Gastroesophageal sphincter (tissue), 4 donors: Measurements from ENCODE around the gene ATOSB. TPM values are rescaled to one million over a fixed set of nuclear protein-coding genes. Genes with fewer than 3 reads are reported as not detected.
A peak's percentile ranks its signal among the peaks of the same experiment; 100 is the strongest.

Source experiments
- ATAC-seq: fragments of 150-250 bp; one replicate; pipeline ENCODE4 v1.9.1; 2016; ENCODE audit warnings: mild to moderate bottlenecking, moderate library complexity
- H3K27ac ChIP-seq, 4 donors: fragments of 200-600 bp; sonication (generic) in 3 of 4; 1 replicate in 3 of 4; 2 replicates in 1 of 4; pipeline ENCODE4 v1.5.1; 2016 to 2019
- H3K27me3 ChIP-seq: fragments of 200-600 bp; sonication (generic); one replicate; pipeline ENCODE4 v1.5.1; 2019
- H3K36me3 ChIP-seq, 2 donors: fragments of 200-600 bp; sonication (generic); one replicate each; pipeline ENCODE4 v1.5.1; 2019; ENCODE audit warnings: control low read depth in 1 of 2
- H3K4me1 ChIP-seq, 3 donors: fragments of 200-600 bp; sonication (generic); 1 replicate in 2 of 3; 2 replicates in 1 of 3; pipeline ENCODE4 v1.5.1; 2016 to 2019; ENCODE audit warnings: control low read depth in 2 of 3
- H3K4me3 ChIP-seq, 2 donors: fragments of 200-600 bp; sonication (generic); one replicate each; pipeline ENCODE4 v1.5.1; 2019; ENCODE audit warnings: mild to moderate bottlenecking in 1 of 2, moderate library complexity in 1 of 2
- H3K9me3 ChIP-seq, 3 donors: fragments of 200-600 bp; sonication (generic); one replicate each; pipeline ENCODE4 v1.5.1; 2017 to 2019; ENCODE audit warnings: control low read depth in 2 of 3
- EP300 ChIP-seq: sonication (generic); formaldehyde crosslinking; IDR thresholded peaks from one replicate; pipeline ENCODE4 v1.6.1; 2017; ENCODE audit warnings: antibody characterized with exemption, mild to moderate bottlenecking
- POLR2A ChIP-seq, 2 donors: fragments of 450-650 bp; IDR thresholded peaks; one replicate each; pipeline ENCODE4 v1.6.1; 2017; ENCODE audit warnings: antibody characterized with exemption in 2 of 2, mild to moderate bottlenecking in 2 of 2, moderate library complexity in 1 of 2
- POLR2AphosphoS5 ChIP-seq: sonication (generic); formaldehyde crosslinking; IDR thresholded peaks from one replicate; pipeline ENCODE4 v1.6.1; 2017; ENCODE audit warnings: antibody characterized with exemption
- WGBS, 2 donors: methylation state at CpG; one replicate each; pipeline ENCODE4 v1.1.5; 2018; ENCODE audit warnings: low coverage in 1 of 2; 5-methylcytosine and 5-hydroxymethylcytosine counted together
- total RNA-seq, 4 donors: library from RNA; depleted of rRNA; stranded (reverse); fragments of >200 nt; gene quantifications; one replicate each; pipeline ENCODE4 v1.1.0, GENCODE V29; 2016
- TF ChIP-seq, protein P1 (sequence below), 4 experiments: fragments of 200-600 bp in 2 of 4; fragments of 450-650 bp in 2 of 4; sonication (generic) in 1 of 4; IDR thresholded peaks; one replicate each; pipeline ENCODE4 v1.5.1; 2017 to 2019; ENCODE audit warnings: antibody characterized with exemption in 4 of 4, mild to moderate bottlenecking in 2 of 4, moderate library complexity in 2 of 4

The ATOSB gene
- total RNA-seq, 4 donors from 2014 or later: 13.4 to 32.6 (median 18.3) TPM

DNA sequence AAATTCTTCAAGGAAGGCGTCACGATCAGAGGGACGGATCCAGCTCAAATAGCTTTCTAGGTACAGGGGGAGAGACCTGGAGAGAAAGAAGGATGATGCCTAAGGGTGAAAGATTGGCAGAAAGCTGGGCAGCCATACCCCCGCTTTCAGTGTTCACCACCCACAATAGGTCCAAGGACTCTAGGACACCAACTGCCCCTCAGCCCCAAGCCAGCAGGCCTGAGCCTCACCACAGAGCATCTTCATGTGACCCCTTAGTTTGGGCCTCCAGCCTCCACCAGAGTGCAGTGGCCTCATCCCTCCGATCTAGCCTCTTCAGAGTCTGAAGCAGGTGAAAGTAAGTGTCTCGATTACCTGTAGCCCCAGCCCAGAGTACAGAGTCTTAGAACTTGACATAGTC is 41.5 kb downstream of the ATOSB start:
- 90 to 100% methylated on average over 1 to 5 of the region's 6 CpGs for WGBS, 2 donors
- no peak overlapping the region for H3K4me3 ChIP-seq
- H3K4me1 ChIP-seq: peaks cover 4 to 41% (median 27%) of the 10 kb centered on the region in 3 donors
- TF ChIP-seq POLR2AphosphoS5 (no peak), POLR2A (IDR thresholded peaks at IDR 0.05) (no peak), EP300 (no peak)
- TF ChIP-seq, protein P1, sequence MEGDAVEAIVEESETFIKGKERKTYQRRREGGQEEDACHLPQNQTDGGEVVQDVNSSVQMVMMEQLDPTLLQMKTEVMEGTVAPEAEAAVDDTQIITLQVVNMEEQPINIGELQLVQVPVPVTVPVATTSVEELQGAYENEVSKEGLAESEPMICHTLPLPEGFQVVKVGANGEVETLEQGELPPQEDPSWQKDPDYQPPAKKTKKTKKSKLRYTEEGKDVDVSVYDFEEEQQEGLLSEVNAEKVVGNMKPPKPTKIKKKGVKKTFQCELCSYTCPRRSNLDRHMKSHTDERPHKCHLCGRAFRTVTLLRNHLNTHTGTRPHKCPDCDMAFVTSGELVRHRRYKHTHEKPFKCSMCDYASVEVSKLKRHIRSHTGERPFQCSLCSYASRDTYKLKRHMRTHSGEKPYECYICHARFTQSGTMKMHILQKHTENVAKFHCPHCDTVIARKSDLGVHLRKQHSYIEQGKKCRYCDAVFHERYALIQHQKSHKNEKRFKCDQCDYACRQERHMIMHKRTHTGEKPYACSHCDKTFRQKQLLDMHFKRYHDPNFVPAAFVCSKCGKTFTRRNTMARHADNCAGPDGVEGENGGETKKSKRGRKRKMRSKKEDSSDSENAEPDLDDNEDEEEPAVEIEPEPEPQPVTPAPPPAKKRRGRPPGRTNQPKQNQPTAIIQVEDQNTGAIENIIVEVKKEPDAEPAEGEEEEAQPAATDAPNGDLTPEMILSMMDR (IDR thresholded peaks at IDR 0.05): no peak
- no peak overlapping the region for H3K27ac ChIP-seq
- ATAC-seq: no peak
- no peaks in the 10 kb centered on the region for H3K27me3 ChIP-seq
- no peaks in the 10 kb centered on the region for H3K9me3 ChIP-seq
- peaks cover 0 to 20% of the 10 kb centered on the region in 2 donors for H3K36me3 ChIP-seq

DNA sequence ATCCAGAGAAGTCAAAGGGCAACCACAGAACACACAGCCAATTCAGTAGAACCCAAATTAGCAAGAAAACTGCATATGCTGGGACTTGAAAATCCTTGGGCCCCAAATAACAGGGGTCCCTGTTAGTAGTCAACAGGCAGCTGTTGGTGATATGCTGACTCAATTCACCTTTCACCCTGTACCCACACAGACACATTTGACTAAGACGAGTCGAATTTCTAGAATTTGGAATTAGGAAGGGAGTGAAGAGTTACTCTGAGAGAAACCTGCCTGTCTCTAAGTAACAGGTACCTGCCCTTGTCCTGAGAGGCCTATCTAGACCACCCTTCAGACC is 42.4 kb downstream of the ATOSB start:
- H3K36me3 ChIP-seq: peaks cover 0 to 21% of the 10 kb centered on the region in 2 donors
- peak overlapping the region in 3 of 4 donors; percentile 99 to 100 (median 100) for H3K27ac ChIP-seq
- no peaks in the 10 kb centered on the region for H3K27me3 ChIP-seq
- peaks cover 4 to 41% (median 26%) of the 10 kb centered on the region in 3 donors for H3K4me1 ChIP-seq
- TF ChIP-seq POLR2AphosphoS5: no peak
- no peak for TF ChIP-seq POLR2A (IDR thresholded peaks at IDR 0.05)
- no peak for TF ChIP-seq EP300
- TF ChIP-seq, protein P1 (IDR thresholded peaks at IDR 0.05): no peak
- H3K9me3 ChIP-seq: no peaks in the 10 kb centered on the region
- ATAC-seq: no peak
- WGBS, 2 donors: 100% methylated on average over 1 of the region's 2 CpGs; no CpG with 5 or more reads in 1 of the 2 donors
- H3K4me3 ChIP-seq: peak overlapping the region in 1 of 2 donors; percentile 94

DNA sequence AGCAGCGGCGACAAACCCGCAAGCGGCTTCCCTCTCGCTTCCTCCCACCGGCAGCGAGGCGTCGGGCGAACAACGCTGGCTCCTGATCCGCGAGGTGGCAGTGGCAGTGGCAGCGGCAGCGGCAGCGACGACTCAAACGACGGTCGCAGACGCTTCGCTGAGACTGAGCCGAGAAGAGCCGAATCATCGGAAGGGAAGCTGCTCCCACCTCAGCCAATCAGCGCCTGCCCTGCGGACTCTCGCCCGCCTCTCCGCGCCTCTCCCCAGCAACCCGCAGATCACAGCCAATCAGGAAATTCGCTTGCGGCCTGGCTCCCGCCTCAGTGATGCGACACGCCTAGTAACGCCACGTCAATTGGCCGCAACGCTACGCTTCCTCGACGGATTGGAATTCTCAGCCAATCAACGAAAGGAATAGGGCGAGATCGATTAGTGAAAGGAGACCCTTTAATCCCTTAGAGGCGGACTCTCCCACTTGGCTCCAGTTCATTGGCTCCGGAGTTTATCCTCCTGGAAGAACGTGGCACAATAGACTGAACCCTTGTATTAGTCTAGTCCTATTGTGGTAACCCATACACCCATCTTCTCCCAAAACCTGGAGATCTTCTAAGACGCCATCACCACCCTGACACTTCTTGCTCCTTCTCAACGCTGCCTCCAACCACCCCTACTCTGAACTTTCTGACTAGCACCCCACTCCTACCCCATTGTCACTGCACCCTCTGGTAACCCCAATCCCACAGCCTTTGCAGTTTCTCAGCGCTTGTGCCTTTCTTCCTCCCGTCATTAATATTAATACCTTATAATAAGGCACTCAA is 43.0 kb downstream of the ATOSB start, which contains the start of gene VCP:
Gene VCP (minus strand): TSS at position 165 of the 818 bp plus-strand sequence. CDS start 272 bp downstream, outside the sequence.
- H3K9me3 ChIP-seq: no peaks in the 10 kb centered on the region
- TF ChIP-seq, protein P1 (IDR thresholded peaks at IDR 0.05): no peak
- TF ChIP-seq POLR2A (IDR thresholded peaks at IDR 0.05) (peak; percentile 90 to 94), POLR2AphosphoS5 (peak; percentile 97)
- peaks cover 0 to 27% of the 10 kb centered on the region in 2 donors for H3K36me3 ChIP-seq
- H3K4me1 ChIP-seq: peaks cover 4 to 41% (median 27%) of the 10 kb centered on the region in 3 donors
- 12 to 23% methylated on average over 5 to 9 of the region's 54 CpGs for WGBS, 2 donors
- ATAC-seq: peak; percentile 97
- no peaks in the 10 kb centered on the region for H3K27me3 ChIP-seq
- H3K27ac ChIP-seq: peak within 1 kb of the TSS; percentile 96 to 100 (median 100)
- H3K4me3 ChIP-seq: peak within 1 kb of the TSS; percentile 76 to 94

DNA sequence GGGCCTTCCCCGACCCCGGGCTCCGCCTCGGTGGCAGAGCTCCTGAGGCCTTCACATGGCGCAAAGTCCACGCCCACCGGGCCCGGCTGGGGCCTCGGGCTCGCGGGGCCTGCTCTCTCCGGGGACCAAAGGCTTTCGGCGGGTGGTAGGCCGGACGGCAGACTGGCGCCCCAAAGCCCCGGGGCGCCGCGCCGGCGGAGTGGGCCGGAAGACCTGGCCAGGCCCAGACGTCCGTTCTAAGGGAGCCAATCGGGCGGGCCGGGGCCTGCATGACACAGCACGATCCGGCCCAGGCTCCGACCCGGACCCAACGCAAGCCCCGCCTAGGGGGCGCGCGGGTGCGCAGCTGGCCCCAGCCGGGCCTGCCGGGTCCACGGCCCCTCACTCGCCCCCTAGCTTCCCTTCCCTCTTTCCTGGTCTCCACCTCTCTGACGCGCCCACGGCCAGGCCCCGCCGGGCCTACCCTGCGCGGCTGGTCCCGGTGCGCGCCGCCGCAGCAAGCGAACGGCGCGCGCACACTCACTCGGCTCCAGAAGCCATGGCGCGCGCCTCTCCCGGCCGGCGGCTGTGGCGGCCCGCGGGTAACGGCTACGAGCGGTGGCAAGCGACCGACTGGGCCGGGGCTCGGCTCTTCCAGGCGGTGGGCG is 43.7 kb downstream of the ATOSB start:
- Histone ChIP-seq H3K27ac (peak overlapping the region; percentile 96 to 100 (median 100)), H3K36me3 (peaks cover 0 to 35% of the 10 kb centered on the region in 2 donors), H3K4me3 (peak overlapping the region; percentile 76 to 94), H3K9me3 (no peaks in the 10 kb centered on the region), H3K4me1 (peaks cover 4 to 48% (median 27%) of the 10 kb centered on the region in 3 donors), H3K27me3 (no peaks in the 10 kb centered on the region)
- peak; percentile 83 for ATAC-seq
- WGBS, 2 donors: no CpG with 5 or more reads among the region's 79 CpGs
- TF ChIP-seq POLR2AphosphoS5 (peak; percentile 37), POLR2A (IDR thresholded peaks at IDR 0.05) (no peak), EP300 (no peak)
- TF ChIP-seq, protein P1 (IDR thresholded peaks at IDR 0.05): peak in 2 of 4 experiments; percentile 45 to 61
